Measurements from ENCODE around the gene RNPEPL1.
"Not testable (repeated sequence)": the region's sequence is repeated elsewhere in the genome, so short reads cannot be mapped to it uniquely, and the experiment has no call there.

Gene RNPEPL1

GRCh38 chr2:240567872-240568677 is at the start of gene RNPEPL1:
RNPEPL1 (plus strand) TSS chr2:240568484; CDS start chr2:240568587, 103 bp downstream.
- DNase-seq = peak; percentile 32

- DNase-seq = no peak
Measured at GRCh38 chr2:240518981-240519380, 49.3 kb upstream of the RNPEPL1 start.

GRCh38 chr2:240519396-240520129 is 48.7 kb upstream of the RNPEPL1 start:
- DNase-seq = no peak

- DNase-seq = no peak
Measured at GRCh38 chr2:240520130-240520973, 47.9 kb upstream of the RNPEPL1 start.

- DNase-seq = no peak
Measured at GRCh38 chr2:240520974-240521350, 47.3 kb upstream of the RNPEPL1 start.

GRCh38 chr2:240521885-240522284 is 46.4 kb upstream of the RNPEPL1 start:
- DNase-seq = not testable (repeated sequence)

GRCh38 chr2:240522406-240522805 is 45.9 kb upstream of the RNPEPL1 start:
- no peak for DNase-seq

- no peak for DNase-seq
Measured at GRCh38 chr2:240523451-240524281, 44.6 kb upstream of the RNPEPL1 start.

GRCh38 chr2:240524963-240525718 is 43.1 kb upstream of the RNPEPL1 start:
- DNase-seq = no peak

GRCh38 chr2:240525802-240526201 is 42.5 kb upstream of the RNPEPL1 start:
- DNase-seq = no peak

GRCh38 chr2:240526521-240526920 is 41.8 kb upstream of the RNPEPL1 start:
- no peak for DNase-seq

- DNase-seq = no peak
Measured at GRCh38 chr2:240527153-240527750, 41.0 kb upstream of the RNPEPL1 start.

GRCh38 chr2:240528406-240529040 is 39.8 kb upstream of the RNPEPL1 start:
- no peak for DNase-seq

- DNase-seq = no peak
Measured at GRCh38 chr2:240529344-240529999, 38.8 kb upstream of the RNPEPL1 start.

- no peak for DNase-seq
Measured at GRCh38 chr2:240530181-240530580, 38.1 kb upstream of the RNPEPL1 start.

GRCh38 chr2:240531038-240531437 is 37.2 kb upstream of the RNPEPL1 start:
- DNase-seq = no peak

GRCh38 chr2:240532031-240532775 is 36.1 kb upstream of the RNPEPL1 start:
- DNase-seq = no peak

- no peak for DNase-seq
Measured at GRCh38 chr2:240538031-240538780, 30.1 kb upstream of the RNPEPL1 start.

GRCh38 chr2:240539101-240539500 is 29.2 kb upstream of the RNPEPL1 start:
- DNase-seq = not testable (repeated sequence)

All from NCI-H2171 (cell line).